OCI-LY7 (cell line): Measurements from ENCODE around the gene FBXL15. TPM values are rescaled to one million over a fixed set of nuclear protein-coding genes. Genes with fewer than 3 reads are reported as not detected.

Source experiments
- BruUV-seq: library from RNA; stranded (reverse); fragments of 400-500 nt; replicated peaks from 2 replicates; lab custom pipeline; 2021; lab: Mats Ljungman, UMichigan
- CTCF ChIA-PET: fragments of 300-600 bp; sonication (Branson Sonifier 250); formaldehyde crosslinking; loops from one replicate; lab custom pipeline; 2022; ENCODE audit warnings: antibody characterized with exemption; ENCODE audit not compliant: unreplicated experiment; lab: Charles Lee
- POLR2A ChIA-PET: fragments of 300-600 bp; sonication (Branson Sonifier 250); formaldehyde crosslinking; loops from one replicate; lab custom pipeline; 2022; ENCODE audit warnings: antibody characterized with exemption; lab: Charles Lee
- DNase-seq: peaks from one replicate; pipeline ENCODE4 v3.0.0-alpha.2; 2015; ENCODE audit warnings: low spot score
- H2AFZ ChIP-seq: fragments of 200-600 bp; sonication (generic), shearing (Covaris generic); 2 replicates; pipeline ENCODE4 v1.6.1; 2014; ENCODE audit warnings: mild to moderate bottlenecking, antibody characterized with exemption, low read length, moderate library complexity
- H3K27ac ChIP-seq: fragments of 200-600 bp; sonication (generic); 2 replicates; pipeline ENCODE4 v1.5.1; 2014; ENCODE audit warnings: mixed run types, low read depth, mild to moderate bottlenecking, moderate library complexity, low read length, inconsistent platforms; ENCODE audit not compliant: poor library complexity, severe bottlenecking
- H3K36me3 ChIP-seq: fragments of 200-600 bp; sonication (generic); 2 replicates; pipeline ENCODE4 v1.6.1; 2014; ENCODE audit warnings: mild to moderate bottlenecking, antibody characterized with exemption, low read length, moderate library complexity, mixed read lengths; ENCODE audit not compliant: insufficient read depth
- H3K4me1 ChIP-seq: fragments of 200-600 bp; sonication (generic); 2 replicates; pipeline ENCODE4 v1.5.1; 2014; ENCODE audit warnings: mild to moderate bottlenecking, low read length; ENCODE audit not compliant: insufficient read depth, poor library complexity, severe bottlenecking
- H3K4me2 ChIP-seq: fragments of 200-600 bp; sonication (generic); 2 replicates; pipeline ENCODE4 v1.6.1; 2014; ENCODE audit warnings: mild to moderate bottlenecking, low read length
- H3K4me3 ChIP-seq: fragments of 200-600 bp; sonication (generic); 2 replicates; pipeline ENCODE4 v1.5.1; 2014; ENCODE audit warnings: mild to moderate bottlenecking, low read depth, low read length; ENCODE audit not compliant: poor library complexity, severe bottlenecking
- H3K79me2 ChIP-seq: fragments of 200-600 bp; sonication (generic); 2 replicates; pipeline ENCODE4 v1.6.1; 2016; ENCODE audit warnings: low read depth, mild to moderate bottlenecking, low read length, moderate library complexity, mixed read lengths; ENCODE audit not compliant: insufficient read depth
- H3K9me2 ChIP-seq: fragments of 200-600 bp; sonication (generic); 2 replicates; pipeline ENCODE4 v1.6.1; 2016; ENCODE audit warnings: mild to moderate bottlenecking, low read length, mixed read lengths; ENCODE audit not compliant: insufficient read depth
- H3K9me3 ChIP-seq: fragments of 200-600 bp; sonication (generic); 2 replicates; pipeline ENCODE4 v1.6.1; 2014; ENCODE audit warnings: mild to moderate bottlenecking, mixed run types, low read length, mixed read lengths
- H4K20me1 ChIP-seq: fragments of 200-600 bp; sonication (generic); 2 replicates; pipeline ENCODE4 v1.6.1; 2014; ENCODE audit warnings: mild to moderate bottlenecking, antibody characterized with exemption, low read length, moderate library complexity, mixed read lengths; ENCODE audit not compliant: insufficient read depth
- EZH2phosphoT487 ChIP-seq: fragments of 200-600 bp; sonication (generic); IDR thresholded peaks from 2 replicates; pipeline ENCODE4 v1.6.1; 2018; ENCODE audit warnings: low read depth, borderline replicate concordance, mild to moderate bottlenecking, mixed run types, antibody characterized with exemption, low read length, moderate library complexity, mixed read lengths
- intact Hi-C: fragments of 100-400 bp; cut with micrococcal nuclease; formaldehyde crosslinking; loops from one replicate; pipeline ENCODE4 v1.10.0; 2022; ENCODE audit not compliant: unreplicated experiment
- total RNA-seq, 2 experiments: library from RNA; depleted of rRNA in 1 of 2; stranded (reverse); fragments of >200 nt in 1 of 2; shearing (Covaris generic) in 1 of 2; gene quantifications; 2 replicates each; pipeline ENCODE4 v1.2.3, GENCODE V29; 2014 to 2022
- TF ChIP-seq, protein P1 (sequence below): fragments of 200-600 bp; sonication (generic); conservative IDR thresholded peaks from 2 replicates; pipeline ENCODE4 v1.5.1; 2014; ENCODE audit warnings: mild to moderate bottlenecking, antibody characterized with exemption, low read length, moderate library complexity, mixed read lengths

FBXL15 gene
- total RNA-seq, 2 experiments from 2014 or later, result 13.3 to 18.2 TPM

GRCh38 chr10:102462512-102463054 is 41.9 kb downstream of the FBXL15 start:
- ChIA-PET CTCF (interaction anchor here (1.5 kb wide), 1 partner anchor 13 kb away, joined by 4 read pairs; no protein-coding TSS in a partner anchor), POLR2A (interaction anchor here (2.1 to 4.6 kb wide), 3 partner anchors 12 to 42 kb away, joined by 6 to 49 read pairs (median 9); partner anchors contain the start of genes C10orf95, CUEDC2 and FBXL15)
- Histone ChIP-seq H4K20me1 (no peaks in the 10 kb centered on the region), H3K36me3 (no peaks in the 10 kb centered on the region), H3K79me2 (peaks cover 18% of the 10 kb centered on the region; the same call in 1 of the 2 replicates), H3K27ac (peak overlapping the region; percentile 73), H3K4me2 (peak overlapping the region; percentile 97), H3K4me3 (peak overlapping the region; percentile 78), H3K9me2 (no peaks in the 10 kb centered on the region), H2AFZ (no peak overlapping the region), H3K9me3 (no peaks in the 10 kb centered on the region), H3K4me1 (peaks cover 29% of the 10 kb centered on the region)
- BruUV-seq, result no TSS peak
- TF ChIP-seq, protein P1, sequence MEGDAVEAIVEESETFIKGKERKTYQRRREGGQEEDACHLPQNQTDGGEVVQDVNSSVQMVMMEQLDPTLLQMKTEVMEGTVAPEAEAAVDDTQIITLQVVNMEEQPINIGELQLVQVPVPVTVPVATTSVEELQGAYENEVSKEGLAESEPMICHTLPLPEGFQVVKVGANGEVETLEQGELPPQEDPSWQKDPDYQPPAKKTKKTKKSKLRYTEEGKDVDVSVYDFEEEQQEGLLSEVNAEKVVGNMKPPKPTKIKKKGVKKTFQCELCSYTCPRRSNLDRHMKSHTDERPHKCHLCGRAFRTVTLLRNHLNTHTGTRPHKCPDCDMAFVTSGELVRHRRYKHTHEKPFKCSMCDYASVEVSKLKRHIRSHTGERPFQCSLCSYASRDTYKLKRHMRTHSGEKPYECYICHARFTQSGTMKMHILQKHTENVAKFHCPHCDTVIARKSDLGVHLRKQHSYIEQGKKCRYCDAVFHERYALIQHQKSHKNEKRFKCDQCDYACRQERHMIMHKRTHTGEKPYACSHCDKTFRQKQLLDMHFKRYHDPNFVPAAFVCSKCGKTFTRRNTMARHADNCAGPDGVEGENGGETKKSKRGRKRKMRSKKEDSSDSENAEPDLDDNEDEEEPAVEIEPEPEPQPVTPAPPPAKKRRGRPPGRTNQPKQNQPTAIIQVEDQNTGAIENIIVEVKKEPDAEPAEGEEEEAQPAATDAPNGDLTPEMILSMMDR, result no peak
- no peak for TF ChIP-seq EZH2phosphoT487
- intact Hi-C loops, result loop anchor here (5.0 kb wide), 1 partner anchor 65 kb away; the partner anchor contains the start of gene NFKB2
- DNase-seq, result peak; percentile 37

- Histone ChIP-seq H3K36me3 (peaks cover 5% of the 10 kb centered on the region; the same call in 1 of the 2 replicates), H4K20me1 (no peaks in the 10 kb centered on the region), H3K4me2 (peak overlapping the region; percentile 97), H3K9me2 (no peaks in the 10 kb centered on the region), H3K4me3 (peak overlapping the region; percentile 78), H3K79me2 (peaks cover 18% of the 10 kb centered on the region; the same call in 1 of the 2 replicates), H3K27ac (peak overlapping the region; percentile 73), H3K9me3 (no peaks in the 10 kb centered on the region), H3K4me1 (peaks cover 29% of the 10 kb centered on the region), H2AFZ (no peak overlapping the region)
- TF ChIP-seq EZH2phosphoT487, result no peak
- TF ChIP-seq, protein P1, result no peak
- DNase-seq, result no peak
- CTCF ChIA-PET, result interaction anchor here (1.5 kb wide), 1 partner anchor 15 kb away, joined by 4 read pairs; no protein-coding TSS in a partner anchor
- POLR2A ChIA-PET, result interaction anchor here (0.6 to 4.6 kb wide), 4 partner anchors 13 to 252 kb away, joined by 4 to 49 read pairs (median 6); partner anchors contain the start of genes C10orf95 and CUEDC2
- TSS peak; percentile 47 for BruUV-seq
- intact Hi-C loops, result loop anchor here (5.0 kb wide), 1 partner anchor 67 kb away; the partner anchor contains the start of gene NFKB2
Observed at GRCh38 chr10:102463983-102464382, 43.3 kb downstream of the FBXL15 start.
